Vagina (tissue), 2 donors: Measurements from ENCODE around the gene CARD18. TPM values are rescaled to one million over a fixed set of nuclear protein-coding genes. Genes with fewer than 3 reads are reported as not detected.
"Not testable (repeated sequence)": the region's sequence is repeated elsewhere in the genome, so short reads cannot be mapped to it uniquely, and the experiment has no call there.

Source experiments
- DNase-seq, 2 donors: peaks; one replicate each; pipeline ENCODE4 v3.0.0-alpha.2; 2017; ENCODE audit errors: extremely low spot score in 2 of 2
- H3K27ac ChIP-seq: fragments of 200-600 bp; sonication (generic); one replicate; pipeline ENCODE4 v1.5.1; 2019
- H3K27me3 ChIP-seq: fragments of 200-600 bp; sonication (generic); one replicate; pipeline ENCODE4 v1.5.1; 2019
- H3K36me3 ChIP-seq, 2 donors: fragments of 200-600 bp; sonication (generic); one replicate each; pipeline ENCODE4 v1.5.1; 2017 to 2019
- H3K4me1 ChIP-seq: fragments of 200-600 bp; sonication (generic); one replicate; pipeline ENCODE4 v1.5.1; 2019
- H3K4me3 ChIP-seq, 2 donors: fragments of 200-600 bp; sonication (generic); 1 replicate in 1 of 2; 2 replicates in 1 of 2; pipeline ENCODE4 v1.5.1; 2016 to 2019
- H3K9me3 ChIP-seq: fragments of 200-600 bp; sonication (generic); one replicate; pipeline ENCODE4 v1.5.1; 2019
- POLR2A ChIP-seq, 2 donors: fragments of 450-650 bp; IDR thresholded peaks; one replicate each; pipeline ENCODE4 v1.6.1; 2017; ENCODE audit warnings: antibody characterized with exemption in 2 of 2, mild to moderate bottlenecking in 2 of 2, moderate library complexity in 2 of 2
- POLR2AphosphoS5 ChIP-seq, 2 donors: sonication (generic); formaldehyde crosslinking; IDR thresholded peaks; one replicate each; pipeline ENCODE4 v1.9.0; 2017; ENCODE audit warnings: antibody characterized with exemption in 2 of 2, mild to moderate bottlenecking in 2 of 2, low read depth in 1 of 2; ENCODE audit not compliant: insufficient read depth in 1 of 2
- intact Hi-C: fragments of 100-400 bp; cut with DNase I; formaldehyde crosslinking; loops from one replicate; pipeline ENCODE4 v1.15.1; 2023
- total RNA-seq: library from RNA; depleted of rRNA; stranded (reverse); fragments of >200 nt; gene quantifications from one replicate; pipeline ENCODE4 v1.2.3, GENCODE V29; 2016
- TF ChIP-seq, protein P1 (sequence below), 3 experiments: fragments of 450-650 bp in 2 of 3; fragments of 200-600 bp in 1 of 3; sonication (generic) in 1 of 3; IDR thresholded peaks; one replicate each; pipeline ENCODE4 v1.5.1; 2017 to 2019; ENCODE audit warnings: antibody characterized with exemption in 3 of 3, mild to moderate bottlenecking in 2 of 3, moderate library complexity in 2 of 3

The CARD18 gene
- total RNA-seq, 1 donor from 2014 or later, result not detected

- Histone ChIP-seq H3K4me3 (no peak overlapping the region), H3K9me3 (no peaks in the 10 kb centered on the region), H3K27ac (no peak overlapping the region), H3K4me1 (no peaks in the 10 kb centered on the region), H3K36me3 (no peaks in the 10 kb centered on the region), H3K27me3 (no peaks in the 10 kb centered on the region)
- intact Hi-C loops, result no loop called here
- DNase-seq, result no peak
- TF ChIP-seq, protein P1, sequence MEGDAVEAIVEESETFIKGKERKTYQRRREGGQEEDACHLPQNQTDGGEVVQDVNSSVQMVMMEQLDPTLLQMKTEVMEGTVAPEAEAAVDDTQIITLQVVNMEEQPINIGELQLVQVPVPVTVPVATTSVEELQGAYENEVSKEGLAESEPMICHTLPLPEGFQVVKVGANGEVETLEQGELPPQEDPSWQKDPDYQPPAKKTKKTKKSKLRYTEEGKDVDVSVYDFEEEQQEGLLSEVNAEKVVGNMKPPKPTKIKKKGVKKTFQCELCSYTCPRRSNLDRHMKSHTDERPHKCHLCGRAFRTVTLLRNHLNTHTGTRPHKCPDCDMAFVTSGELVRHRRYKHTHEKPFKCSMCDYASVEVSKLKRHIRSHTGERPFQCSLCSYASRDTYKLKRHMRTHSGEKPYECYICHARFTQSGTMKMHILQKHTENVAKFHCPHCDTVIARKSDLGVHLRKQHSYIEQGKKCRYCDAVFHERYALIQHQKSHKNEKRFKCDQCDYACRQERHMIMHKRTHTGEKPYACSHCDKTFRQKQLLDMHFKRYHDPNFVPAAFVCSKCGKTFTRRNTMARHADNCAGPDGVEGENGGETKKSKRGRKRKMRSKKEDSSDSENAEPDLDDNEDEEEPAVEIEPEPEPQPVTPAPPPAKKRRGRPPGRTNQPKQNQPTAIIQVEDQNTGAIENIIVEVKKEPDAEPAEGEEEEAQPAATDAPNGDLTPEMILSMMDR (IDR thresholded peaks at IDR 0.05), result no peak
- TF ChIP-seq POLR2AphosphoS5 (IDR thresholded peaks at IDR 0.05; ENCODE audit: insufficient read depth in 1 of 2, low read depth in 1 of 2), result no peak
- TF ChIP-seq POLR2A (IDR thresholded peaks at IDR 0.05), result no peak
Observed at GRCh38 chr11:105103336-105103735, 36.2 kb downstream of the CARD18 start.

DNA sequence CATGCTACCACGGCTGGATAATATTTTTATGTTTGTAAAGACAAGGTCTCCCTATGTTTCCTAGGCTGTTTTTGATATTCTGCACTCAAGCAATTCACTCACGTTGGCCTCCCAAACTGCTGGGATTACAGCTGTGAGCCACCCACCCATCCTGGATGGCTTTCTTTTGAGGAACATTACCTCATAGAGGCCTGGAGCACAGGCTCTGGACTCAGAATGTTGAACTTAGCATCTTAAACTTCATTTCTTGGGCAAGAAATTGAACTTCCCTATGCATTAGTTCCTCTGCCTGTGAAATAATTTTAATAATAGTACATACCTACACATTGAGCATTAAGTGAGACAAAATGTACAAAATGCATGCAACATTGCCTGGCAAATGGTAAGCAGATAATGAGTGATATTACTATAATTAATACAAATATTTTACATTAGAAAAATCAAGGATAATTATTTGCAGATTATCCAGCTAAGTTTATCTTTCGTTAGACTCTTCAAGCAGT lies 37.4 kb downstream of the CARD18 start:
- DNase-seq, H3K4me1 ChIP-seq, H3K9me3 ChIP-seq, H3K36me3 ChIP-seq, H3K27ac ChIP-seq, H3K4me3 ChIP-seq, H3K27me3 ChIP-seq, intact Hi-C loops: not testable (repeated sequence)

DNA sequence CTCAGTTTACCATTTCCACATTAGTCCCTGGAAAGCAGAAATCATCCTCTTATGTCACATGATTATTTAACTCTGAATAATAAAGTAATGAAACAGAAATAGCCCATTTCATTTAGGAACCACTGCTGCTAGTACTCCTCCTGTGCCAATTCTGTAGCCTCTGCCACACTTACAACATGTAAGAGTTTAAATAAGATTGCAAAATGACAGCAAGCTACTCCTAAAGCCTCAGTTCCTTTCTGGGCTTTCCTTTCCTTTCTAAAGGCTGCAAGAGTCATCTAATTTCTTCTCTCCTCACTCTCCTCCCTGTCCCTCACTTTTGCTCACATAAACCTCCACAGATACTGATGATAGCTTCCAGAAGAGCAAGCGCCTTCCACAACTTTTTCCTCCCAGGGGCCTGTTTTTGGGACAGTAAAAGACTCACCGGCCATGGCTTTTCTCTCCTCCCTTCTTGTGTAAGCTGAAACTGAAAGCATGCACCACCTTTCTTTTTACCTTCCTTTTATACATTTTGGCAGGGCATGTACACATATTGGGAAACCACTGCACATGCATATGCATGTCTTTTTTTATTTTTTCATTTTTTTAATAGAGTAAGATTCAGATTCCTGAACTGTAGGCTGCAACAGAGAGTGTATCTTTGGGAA lies 38.5 kb downstream of the CARD18 start:
- H3K36me3 ChIP-seq, result no peaks in the 10 kb centered on the region
- H3K4me1 ChIP-seq, result no peaks in the 10 kb centered on the region
- no peaks in the 10 kb centered on the region for H3K9me3 ChIP-seq
- no peak for DNase-seq
- H3K27ac ChIP-seq, result no peak overlapping the region
- no peak for TF ChIP-seq POLR2AphosphoS5 (IDR thresholded peaks at IDR 0.05; ENCODE audit: insufficient read depth in 1 of 2, low read depth in 1 of 2)
- TF ChIP-seq, protein P1 (IDR thresholded peaks at IDR 0.05), result no peak
- TF ChIP-seq POLR2A (IDR thresholded peaks at IDR 0.05), result no peak
- no peak overlapping the region for H3K4me3 ChIP-seq
- H3K27me3 ChIP-seq, result no peaks in the 10 kb centered on the region
- intact Hi-C loops, result no loop called here

DNA sequence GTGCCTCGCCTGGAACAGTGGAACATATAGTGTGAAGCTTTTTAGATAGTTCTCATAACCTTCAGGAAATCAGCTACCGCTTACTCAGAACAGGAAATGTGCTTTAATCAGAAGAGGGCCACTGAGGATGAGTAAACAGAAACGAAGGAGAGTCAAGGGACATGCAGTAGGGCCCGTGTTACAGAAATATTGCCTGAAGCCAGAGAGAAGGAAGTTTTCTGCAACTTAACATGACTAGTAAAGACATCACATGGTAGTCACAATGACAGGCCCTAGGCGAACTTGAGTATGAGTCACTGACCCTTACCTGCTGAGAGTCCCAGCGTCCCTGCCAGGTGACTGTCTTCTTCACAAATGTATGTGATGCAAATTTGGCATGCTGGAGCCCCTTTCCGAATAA lies 39.4 kb downstream of the CARD18 start:
- Histone ChIP-seq H3K4me1 (no peaks in the 10 kb centered on the region), H3K27me3 (no peaks in the 10 kb centered on the region), H3K36me3 (no peaks in the 10 kb centered on the region), H3K9me3 (no peaks in the 10 kb centered on the region), H3K4me3 (no peak overlapping the region), H3K27ac (no peak overlapping the region)
- no peak for DNase-seq
- intact Hi-C loops, result no loop called here
- TF ChIP-seq, protein P1 (IDR thresholded peaks at IDR 0.05), result no peak
- TF ChIP-seq POLR2A (IDR thresholded peaks at IDR 0.05), result no peak
- no peak for TF ChIP-seq POLR2AphosphoS5 (IDR thresholded peaks at IDR 0.05; ENCODE audit: insufficient read depth in 1 of 2, low read depth in 1 of 2)

GRCh38 chr11:105099594-105099993 lies 40.0 kb downstream of the CARD18 start:
- H3K36me3 ChIP-seq, H3K27ac ChIP-seq, H3K9me3 ChIP-seq, H3K4me1 ChIP-seq, DNase-seq, intact Hi-C loops, H3K27me3 ChIP-seq, H3K4me3 ChIP-seq: not testable (repeated sequence)
